ENCODE results near the gene VTI1A.

VTI1A gene

GRCh38 chr10:112799726-112800510 lies 352.9 kb downstream of the VTI1A start:
- DNase-seq (ENCODE audit: low spot score) (no peak), FAIRE-seq (no peak)

GRCh38 chr10:112801004-112801403 lies 354.0 kb downstream of the VTI1A start:
- FAIRE-seq (no peak), DNase-seq (ENCODE audit: low spot score) (no peak)

- no peak for DNase-seq (ENCODE audit: low spot score)
- FAIRE-seq: no peak
Measured at GRCh38 chr10:112801748-112802147, 354.7 kb downstream of the VTI1A start.

GRCh38 chr10:112802411-112803022 lies 355.5 kb downstream of the VTI1A start:
- FAIRE-seq (no peak), DNase-seq (ENCODE audit: low spot score) (no peak)

GRCh38 chr10:112803961-112804401 lies 357.0 kb downstream of the VTI1A start:
- DNase-seq (ENCODE audit: low spot score) (no peak), FAIRE-seq (no peak)

- no peak for FAIRE-seq
- DNase-seq (ENCODE audit: low spot score): no peak
Measured at GRCh38 chr10:112805254-112805590, 358.2 kb downstream of the VTI1A start.

- DNase-seq (ENCODE audit: low spot score): no peak
- no peak for FAIRE-seq
Measured at GRCh38 chr10:112805701-112806100, 358.7 kb downstream of the VTI1A start.

GRCh38 chr10:112807013-112807412 lies 360.0 kb downstream of the VTI1A start:
- no peak for DNase-seq (ENCODE audit: low spot score)
- FAIRE-seq: no peak

GRCh38 chr10:112809736-112810135 lies 362.7 kb downstream of the VTI1A start:
- FAIRE-seq: no peak
- DNase-seq (ENCODE audit: low spot score): no peak

GRCh38 chr10:112810711-112811151 lies 363.7 kb downstream of the VTI1A start:
- FAIRE-seq (no peak), DNase-seq (ENCODE audit: low spot score) (no peak)

- FAIRE-seq: peak; percentile 98
- DNase-seq (ENCODE audit: low spot score): peak; percentile 98
Measured at GRCh38 chr10:112811741-112812551, 364.9 kb downstream of the VTI1A start.

- FAIRE-seq: no peak
Measured at GRCh38 chr10:112812586-112812985, 365.6 kb downstream of the VTI1A start.

GRCh38 chr10:112813866-112814591 lies 367.0 kb downstream of the VTI1A start:
- FAIRE-seq: no peak
- no peak for DNase-seq (ENCODE audit: low spot score)

More at GRCh38 chr10:112812586-112812985, 365.6 kb downstream of the VTI1A start:
- no peak for DNase-seq (ENCODE audit: low spot score)

GRCh38 chr10:112815269-112816032 lies 368.4 kb downstream of the VTI1A start:
- FAIRE-seq: peak; percentile 12
- DNase-seq (ENCODE audit: low spot score): peak; percentile 69

- no peak for FAIRE-seq
Measured at GRCh38 chr10:112816033-112816430, 369.0 kb downstream of the VTI1A start.

GRCh38 chr10:112816891-112817290 lies 369.9 kb downstream of the VTI1A start:
- no peak for DNase-seq (ENCODE audit: low spot score)
- no peak for FAIRE-seq

More at GRCh38 chr10:112816033-112816430, 369.0 kb downstream of the VTI1A start:
- no peak for DNase-seq (ENCODE audit: low spot score)

- FAIRE-seq (no peak), DNase-seq (ENCODE audit: low spot score) (no peak)
Measured at GRCh38 chr10:112817981-112818777, 371.2 kb downstream of the VTI1A start.

GRCh38 chr10:112819231-112819630 lies 372.2 kb downstream of the VTI1A start:
- DNase-seq (ENCODE audit: low spot score): no peak
- no peak for FAIRE-seq

GRCh38 chr10:112820320-112820719 lies 373.3 kb downstream of the VTI1A start:
- DNase-seq (ENCODE audit: low spot score) (no peak), FAIRE-seq (no peak)

GRCh38 chr10:112821038-112821437 lies 374.0 kb downstream of the VTI1A start:
- DNase-seq (ENCODE audit: low spot score) (no peak), FAIRE-seq (no peak)
